ENCODE measurements around the gene PEX10. TPM values are rescaled to one million over a fixed set of nuclear protein-coding genes. Genes with fewer than 3 reads are reported as not detected.

The PEX10 gene
- total RNA-seq, 1 donor: 34.7 TPM

DNA sequence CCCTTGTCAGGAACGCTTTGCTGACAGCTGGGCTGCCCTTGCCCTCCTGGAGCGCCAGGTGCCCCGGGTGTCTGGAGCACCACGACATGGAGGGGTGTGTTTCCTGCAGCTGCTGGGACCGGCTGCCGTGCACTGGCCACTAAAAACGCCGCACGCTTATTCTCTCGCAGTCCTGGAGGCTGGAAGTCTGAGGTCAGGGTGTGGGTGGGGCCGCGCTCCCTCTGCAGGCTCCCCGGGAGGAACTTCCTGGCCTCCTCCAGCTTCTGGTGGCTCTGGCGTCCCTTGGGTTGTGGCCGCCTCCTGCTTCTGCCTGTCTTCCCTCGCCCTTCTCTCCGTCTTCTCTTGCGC lies 35.7 kb upstream of the PEX10 start:
- H3K36me3 ChIP-seq (ENCODE audit: insufficient read depth, low read length): no peaks in the 10 kb centered on the region
- no peak overlapping the region for H3K27ac ChIP-seq (ENCODE audit: low read depth, low read length)
- TF ChIP-seq CTCF (IDR thresholded peaks at IDR 0.05; ENCODE audit: extremely low read depth, low read depth, low read length): no peak
- peak overlapping the region; percentile 47 for H2AFZ ChIP-seq (ENCODE audit: low read length)
- H3K9me3 ChIP-seq (ENCODE audit: low read depth, low read length): no peaks in the 10 kb centered on the region
- H4K20me1 ChIP-seq (ENCODE audit: insufficient read depth, low read length): no peaks in the 10 kb centered on the region
- H3K27me3 ChIP-seq (ENCODE audit: insufficient read depth, low read length): peaks cover 14% of the 10 kb centered on the region
- peak; percentile 97 for DNase-seq (ENCODE audit: insufficient read length, low spot score, missing footprints)
- no peaks in the 10 kb centered on the region for H3K79me2 ChIP-seq (ENCODE audit: insufficient read depth, low read length)
- no peak overlapping the region for H3K4me2 ChIP-seq (ENCODE audit: insufficient read depth, low read length)
- peaks cover 22% of the 10 kb centered on the region for H3K4me1 ChIP-seq (ENCODE audit: insufficient read depth, low read length)
- no peak overlapping the region for H3K4me3 ChIP-seq (ENCODE audit: insufficient read depth, low read length)

- Histone ChIP-seq H3K27ac (ENCODE audit: low read depth, low read length) (no peak overlapping the region), H2AFZ (ENCODE audit: low read length) (peak overlapping the region; percentile 47), H4K20me1 (ENCODE audit: insufficient read depth, low read length) (no peaks in the 10 kb centered on the region), H3K36me3 (ENCODE audit: insufficient read depth, low read length) (no peaks in the 10 kb centered on the region), H3K9me3 (ENCODE audit: low read depth, low read length) (no peaks in the 10 kb centered on the region), H3K79me2 (ENCODE audit: insufficient read depth, low read length) (no peaks in the 10 kb centered on the region), H3K4me1 (ENCODE audit: insufficient read depth, low read length) (peaks cover 18% of the 10 kb centered on the region), H3K4me3 (ENCODE audit: insufficient read depth, low read length) (no peak overlapping the region), H3K27me3 (ENCODE audit: insufficient read depth, low read length) (peaks cover 20% of the 10 kb centered on the region), H3K4me2 (ENCODE audit: insufficient read depth, low read length) (no peak overlapping the region)
- no peak for TF ChIP-seq CTCF (IDR thresholded peaks at IDR 0.05; ENCODE audit: extremely low read depth, low read depth, low read length)
- no peak for DNase-seq (ENCODE audit: insufficient read length, low spot score, missing footprints)
Observed at GRCh38 chr1:2447276-2448097, 35.1 kb upstream of the PEX10 start.

- Histone ChIP-seq H3K27ac (ENCODE audit: low read depth, low read length) (no peak overlapping the region), H3K9me3 (ENCODE audit: low read depth, low read length) (no peaks in the 10 kb centered on the region), H3K4me3 (ENCODE audit: insufficient read depth, low read length) (no peak overlapping the region), H3K4me1 (ENCODE audit: insufficient read depth, low read length) (peaks cover 12% of the 10 kb centered on the region), H3K27me3 (ENCODE audit: insufficient read depth, low read length) (peaks cover 26% of the 10 kb centered on the region), H4K20me1 (ENCODE audit: insufficient read depth, low read length) (no peaks in the 10 kb centered on the region), H3K4me2 (ENCODE audit: insufficient read depth, low read length) (no peak overlapping the region), H3K36me3 (ENCODE audit: insufficient read depth, low read length) (no peaks in the 10 kb centered on the region), H2AFZ (ENCODE audit: low read length) (no peak overlapping the region), H3K79me2 (ENCODE audit: insufficient read depth, low read length) (no peaks in the 10 kb centered on the region)
- TF ChIP-seq CTCF (IDR thresholded peaks at IDR 0.05; ENCODE audit: extremely low read depth, low read depth, low read length): no peak
- no peak for DNase-seq (ENCODE audit: insufficient read length, low spot score, missing footprints)
Observed at GRCh38 chr1:2446861-2447260, 34.5 kb upstream of the PEX10 start.

DNA sequence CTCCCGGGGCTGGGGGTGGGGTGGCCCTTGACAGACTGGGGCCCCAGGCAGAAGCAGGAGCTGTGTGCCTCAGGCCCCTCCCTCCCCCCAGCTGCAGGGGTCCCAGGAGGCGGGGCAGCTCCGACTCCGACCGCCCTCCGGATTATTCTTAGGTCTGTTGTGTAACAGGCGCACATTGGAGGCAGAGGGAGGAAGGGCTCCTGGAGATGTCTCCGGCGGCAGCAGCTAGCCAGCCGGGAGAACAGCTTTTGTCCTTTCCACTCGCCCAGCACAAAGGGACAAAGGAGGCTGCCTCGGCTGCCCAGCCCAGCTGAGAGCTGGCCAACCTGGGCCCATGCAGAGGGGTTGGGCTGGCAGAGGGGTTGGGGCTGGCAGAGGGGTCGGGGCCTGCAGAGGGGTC lies 34.0 kb upstream of the PEX10 start:
- Histone ChIP-seq H3K79me2 (ENCODE audit: insufficient read depth, low read length) (no peaks in the 10 kb centered on the region), H3K9me3 (ENCODE audit: low read depth, low read length) (no peaks in the 10 kb centered on the region), H3K4me1 (ENCODE audit: insufficient read depth, low read length) (peaks cover 10% of the 10 kb centered on the region), H4K20me1 (ENCODE audit: insufficient read depth, low read length) (no peaks in the 10 kb centered on the region), H3K4me3 (ENCODE audit: insufficient read depth, low read length) (no peak overlapping the region), H2AFZ (ENCODE audit: low read length) (no peak overlapping the region), H3K36me3 (ENCODE audit: insufficient read depth, low read length) (no peaks in the 10 kb centered on the region), H3K27me3 (ENCODE audit: insufficient read depth, low read length) (peaks cover 31% of the 10 kb centered on the region), H3K27ac (ENCODE audit: low read depth, low read length) (no peak overlapping the region), H3K4me2 (ENCODE audit: insufficient read depth, low read length) (no peak overlapping the region)
- TF ChIP-seq CTCF (IDR thresholded peaks at IDR 0.05; ENCODE audit: extremely low read depth, low read depth, low read length): no peak
- DNase-seq (ENCODE audit: insufficient read length, low spot score, missing footprints): no peak
